ENCODE data around the gene DUSP5. TPM values are rescaled to one million over a fixed set of nuclear protein-coding genes. Genes with fewer than 3 reads are reported as not detected.

Gene DUSP5
- total RNA-seq, 4 donors from 2014 or later = 3.8 to 25.7 (median 4.6) TPM

DNA sequence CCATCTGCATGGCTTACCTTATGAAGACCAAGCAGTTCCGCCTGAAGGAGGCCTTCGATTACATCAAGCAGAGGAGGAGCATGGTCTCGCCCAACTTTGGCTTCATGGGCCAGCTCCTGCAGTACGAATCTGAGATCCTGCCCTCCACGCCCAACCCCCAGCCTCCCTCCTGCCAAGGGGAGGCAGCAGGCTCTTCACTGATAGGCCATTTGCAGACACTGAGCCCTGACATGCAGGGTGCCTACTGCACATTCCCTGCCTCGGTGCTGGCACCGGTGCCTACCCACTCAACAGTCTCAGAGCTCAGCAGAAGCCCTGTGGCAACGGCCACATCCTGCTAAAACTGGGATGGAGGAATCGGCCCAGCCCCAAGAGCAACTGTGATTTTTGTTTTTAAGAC, 12.4 kb downstream of the DUSP5 start:
- 96% methylated on average over 9 of the region's 9 CpGs for WGBS
- Histone ChIP-seq H3K27ac (replicated peaks in 1 of 4) (no peak overlapping the region), H3K4me1 (peaks cover 12 to 34% (median 19%) of the 10 kb centered on the region in 4 donors), H3K4me3 (no peak overlapping the region), H3K27me3 (no peaks in the 10 kb centered on the region), H3K9me3 (no peaks in the 10 kb centered on the region), H3K36me3 (peaks cover 0 to 37% (median 24%) of the 10 kb centered on the region in 4 donors)
- intact Hi-C loops (cut with DNase I) = no loop called here
- DNase-seq (ENCODE audit: extremely low spot score) = no peak
- TF ChIP-seq EP300 (IDR thresholded peaks at IDR 0.05) (no peak), POLR2AphosphoS5 (IDR thresholded peaks at IDR 0.05) (no peak), POLR2A (IDR thresholded peaks at IDR 0.05; ENCODE audit: low read depth) (no peak)
- TF ChIP-seq, protein P1, sequence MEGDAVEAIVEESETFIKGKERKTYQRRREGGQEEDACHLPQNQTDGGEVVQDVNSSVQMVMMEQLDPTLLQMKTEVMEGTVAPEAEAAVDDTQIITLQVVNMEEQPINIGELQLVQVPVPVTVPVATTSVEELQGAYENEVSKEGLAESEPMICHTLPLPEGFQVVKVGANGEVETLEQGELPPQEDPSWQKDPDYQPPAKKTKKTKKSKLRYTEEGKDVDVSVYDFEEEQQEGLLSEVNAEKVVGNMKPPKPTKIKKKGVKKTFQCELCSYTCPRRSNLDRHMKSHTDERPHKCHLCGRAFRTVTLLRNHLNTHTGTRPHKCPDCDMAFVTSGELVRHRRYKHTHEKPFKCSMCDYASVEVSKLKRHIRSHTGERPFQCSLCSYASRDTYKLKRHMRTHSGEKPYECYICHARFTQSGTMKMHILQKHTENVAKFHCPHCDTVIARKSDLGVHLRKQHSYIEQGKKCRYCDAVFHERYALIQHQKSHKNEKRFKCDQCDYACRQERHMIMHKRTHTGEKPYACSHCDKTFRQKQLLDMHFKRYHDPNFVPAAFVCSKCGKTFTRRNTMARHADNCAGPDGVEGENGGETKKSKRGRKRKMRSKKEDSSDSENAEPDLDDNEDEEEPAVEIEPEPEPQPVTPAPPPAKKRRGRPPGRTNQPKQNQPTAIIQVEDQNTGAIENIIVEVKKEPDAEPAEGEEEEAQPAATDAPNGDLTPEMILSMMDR (IDR thresholded peaks at IDR 0.05) = no peak

DNA sequence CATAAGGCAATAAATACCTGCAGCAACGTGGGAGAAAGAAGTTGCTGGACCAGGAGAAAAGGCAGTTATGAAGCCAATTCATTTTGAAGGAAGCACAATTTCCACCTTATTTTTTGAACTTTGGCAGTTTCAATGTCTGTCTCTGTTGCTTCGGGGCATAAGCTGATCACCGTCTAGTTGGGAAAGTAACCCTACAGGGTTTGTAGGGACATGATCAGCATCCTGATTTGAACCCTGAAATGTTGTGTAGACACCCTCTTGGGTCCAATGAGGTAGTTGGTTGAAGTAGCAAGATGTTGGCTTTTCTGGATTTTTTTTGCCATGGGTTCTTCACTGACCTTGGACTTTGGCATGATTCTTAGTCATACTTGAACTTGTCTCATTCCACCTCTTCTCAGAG, 13.0 kb downstream of the DUSP5 start:
- intact Hi-C loops (cut with DNase I) = no loop called here
- DNase-seq (ENCODE audit: extremely low spot score) = no peak

DNA sequence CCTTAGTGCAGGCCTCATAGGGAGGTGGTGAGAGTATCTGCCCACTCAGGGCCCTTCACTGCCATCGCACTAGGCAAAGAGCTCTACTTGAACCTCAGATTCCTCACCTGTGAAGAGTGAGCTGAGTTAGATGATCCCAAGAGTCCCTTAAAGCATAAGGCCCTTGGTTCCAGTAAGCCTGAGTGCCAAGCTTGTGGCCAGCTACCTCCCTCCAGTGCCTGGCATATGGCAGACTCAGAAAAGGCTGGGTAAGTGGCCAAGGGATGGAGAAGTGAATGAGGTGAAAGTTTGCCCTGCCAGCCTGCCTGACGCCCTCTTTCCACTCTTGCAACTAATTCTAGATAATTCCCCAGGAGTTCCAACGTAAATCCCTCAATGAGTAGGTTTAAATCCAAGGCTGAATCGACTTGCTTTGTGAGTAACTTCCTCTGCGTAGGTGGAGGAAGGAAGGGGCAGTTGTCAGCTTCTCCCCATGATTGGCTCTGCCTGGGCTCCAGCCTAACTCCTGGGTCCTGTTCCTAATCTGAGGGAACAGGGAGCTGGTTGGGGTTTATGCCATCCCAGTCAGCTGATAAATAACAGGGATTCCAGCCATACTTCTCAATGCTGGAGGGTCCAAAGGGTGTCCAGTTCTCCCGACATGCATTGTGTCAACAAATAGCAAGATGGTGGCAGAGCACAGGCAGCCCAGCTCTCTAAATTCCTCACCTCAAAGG, 14.2 kb downstream of the DUSP5 start:
- DNase-seq (ENCODE audit: extremely low spot score) = no peak
- H3K9me3 ChIP-seq = no peaks in the 10 kb centered on the region
- H3K4me3 ChIP-seq = no peak overlapping the region
- H3K27me3 ChIP-seq = no peaks in the 10 kb centered on the region
- WGBS = 76% methylated on average over 6 of the region's 6 CpGs
- no peak overlapping the region for H3K27ac ChIP-seq (replicated peaks in 1 of 4)
- TF ChIP-seq EP300 (IDR thresholded peaks at IDR 0.05) = no peak
- TF ChIP-seq POLR2AphosphoS5 (IDR thresholded peaks at IDR 0.05) = no peak
- no peak for TF ChIP-seq POLR2A (IDR thresholded peaks at IDR 0.05; ENCODE audit: low read depth)
- TF ChIP-seq, protein P1 (IDR thresholded peaks at IDR 0.05) = no peak
- H3K4me1 ChIP-seq = peaks cover 5 to 24% (median 11%) of the 10 kb centered on the region in 4 donors
- intact Hi-C loops (cut with DNase I) = no loop called here
- peaks cover 0 to 36% (median 23%) of the 10 kb centered on the region in 4 donors for H3K36me3 ChIP-seq

More for the DNA sequence above, 13.0 kb downstream of the DUSP5 start:
- H3K36me3 ChIP-seq = peaks cover 0 to 37% (median 24%) of the 10 kb centered on the region in 4 donors
- H3K9me3 ChIP-seq = no peaks in the 10 kb centered on the region
- peaks cover 6 to 27% (median 14%) of the 10 kb centered on the region in 4 donors for H3K4me1 ChIP-seq
- no peak for TF ChIP-seq EP300 (IDR thresholded peaks at IDR 0.05)
- TF ChIP-seq, protein P1 (IDR thresholded peaks at IDR 0.05) = no peak
- no peak for TF ChIP-seq POLR2AphosphoS5 (IDR thresholded peaks at IDR 0.05)
- TF ChIP-seq POLR2A (IDR thresholded peaks at IDR 0.05; ENCODE audit: low read depth) = no peak
- H3K27ac ChIP-seq (replicated peaks in 1 of 4) = no peak overlapping the region
- H3K4me3 ChIP-seq = no peak overlapping the region
- no peaks in the 10 kb centered on the region for H3K27me3 ChIP-seq
- WGBS = 100% methylated on average over 3 of the region's 3 CpGs

DNA sequence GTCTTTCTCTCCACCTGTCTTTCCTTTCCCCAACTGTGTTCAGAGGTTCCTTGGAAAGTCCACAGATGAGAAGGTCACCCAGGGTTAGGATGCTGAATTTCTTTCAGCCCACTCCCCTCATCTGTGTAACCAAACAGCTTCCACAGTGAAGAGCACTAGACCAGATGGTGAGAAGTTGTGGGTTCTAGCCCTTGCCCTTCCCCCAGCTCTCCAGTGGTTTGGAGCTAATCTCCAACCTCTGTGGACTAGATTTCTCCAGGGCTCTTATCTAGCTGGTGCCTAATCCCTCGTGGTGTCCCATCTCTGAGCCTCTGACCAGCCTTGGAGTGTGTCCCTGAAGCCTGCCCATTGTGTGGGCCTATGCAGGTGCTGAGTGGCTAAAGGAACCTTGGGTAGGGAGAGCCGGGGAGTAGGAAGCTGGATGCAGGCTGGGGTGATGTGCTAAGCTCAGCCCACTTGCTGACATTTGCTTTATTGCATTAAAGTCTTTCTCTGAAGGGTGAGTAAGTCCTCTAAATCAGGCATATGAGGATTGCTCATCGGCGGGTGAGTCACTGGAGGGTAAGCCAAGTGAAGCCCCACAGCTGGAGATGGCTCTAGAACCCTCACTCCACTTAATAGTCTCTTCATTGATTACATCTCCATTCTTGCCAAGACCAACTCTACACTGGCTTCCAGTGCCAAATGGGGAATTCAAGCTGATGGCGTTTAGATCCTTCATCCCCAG, 14.9 kb downstream of the DUSP5 start:
- H3K4me1 ChIP-seq = peaks cover 5 to 17% (median 9%) of the 10 kb centered on the region in 4 donors
- H3K4me3 ChIP-seq = no peak overlapping the region
- no peak for TF ChIP-seq POLR2AphosphoS5 (IDR thresholded peaks at IDR 0.05)
- TF ChIP-seq, protein P1 (IDR thresholded peaks at IDR 0.05) = no peak
- no peak for TF ChIP-seq POLR2A (IDR thresholded peaks at IDR 0.05; ENCODE audit: low read depth)
- TF ChIP-seq EP300 (IDR thresholded peaks at IDR 0.05) = no peak
- 54% methylated on average over 5 of the region's 5 CpGs for WGBS
- no peaks in the 10 kb centered on the region for H3K27me3 ChIP-seq
- no peaks in the 10 kb centered on the region for H3K9me3 ChIP-seq
- peaks cover 0 to 29% (median 20%) of the 10 kb centered on the region in 4 donors for H3K36me3 ChIP-seq
- H3K27ac ChIP-seq (replicated peaks in 1 of 4) = no peak overlapping the region
- DNase-seq (ENCODE audit: extremely low spot score) = no peak
- intact Hi-C loops (cut with DNase I) = no loop called here
